ENCODE measurements around the gene GRK6.

The GRK6 gene

DNA sequence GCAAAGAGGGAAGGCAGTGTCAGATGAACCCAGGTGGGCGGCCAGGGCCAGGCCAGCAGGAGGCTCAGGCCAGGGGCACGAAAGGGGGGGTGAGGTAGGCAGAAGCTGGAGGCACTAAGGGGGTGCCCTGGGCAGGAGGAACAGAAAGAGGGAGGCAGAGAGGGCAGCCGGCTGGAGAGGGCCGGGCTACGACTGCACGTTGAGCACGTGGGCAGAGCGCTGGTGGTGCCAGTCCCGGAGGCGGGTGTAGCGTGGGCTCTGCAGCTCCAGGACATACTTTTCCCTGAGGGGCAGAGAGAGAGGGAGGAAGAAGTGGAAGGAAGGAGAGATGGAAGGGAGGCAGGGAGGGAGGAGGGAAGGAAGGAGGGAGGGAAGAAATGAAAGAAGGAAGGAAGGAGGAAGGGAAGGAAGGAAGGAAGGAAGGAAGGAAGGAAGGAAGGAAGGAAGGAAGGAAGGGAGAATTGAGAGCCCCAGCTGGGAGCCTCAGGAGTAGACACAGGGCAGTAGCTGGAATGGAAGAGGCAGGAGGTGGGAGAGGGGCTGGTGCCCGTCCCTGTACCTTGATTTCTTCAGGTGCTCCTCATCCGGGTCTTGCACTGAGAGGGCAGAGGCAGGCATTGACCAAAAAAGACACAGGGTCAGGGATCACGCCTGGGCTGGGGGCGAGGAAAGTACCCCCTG lies 64.0 kb downstream of the GRK6 start:
- no peak for DNase-seq

DNA sequence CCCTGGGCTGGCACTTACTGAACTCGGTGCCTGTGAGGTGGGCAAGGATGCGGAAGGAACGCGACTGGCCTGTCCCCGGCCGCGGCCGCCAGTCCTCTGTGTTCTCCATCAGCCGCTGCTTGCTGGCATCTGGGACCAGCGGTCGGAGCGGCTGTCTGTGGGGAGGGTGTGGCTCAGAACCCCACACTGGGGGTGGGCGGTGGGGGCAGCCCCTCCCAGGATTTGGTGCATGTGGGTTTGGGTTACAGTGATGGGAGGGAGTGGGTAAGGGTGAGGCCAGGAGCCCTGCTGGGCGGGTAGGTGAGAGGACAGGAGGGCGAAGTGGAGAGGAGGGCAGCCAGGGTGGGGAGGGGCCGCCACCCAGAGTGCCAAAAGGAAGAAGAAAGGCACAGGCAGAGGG lies 64.5 kb downstream of the GRK6 start:
- DNase-seq: no peak

DNA sequence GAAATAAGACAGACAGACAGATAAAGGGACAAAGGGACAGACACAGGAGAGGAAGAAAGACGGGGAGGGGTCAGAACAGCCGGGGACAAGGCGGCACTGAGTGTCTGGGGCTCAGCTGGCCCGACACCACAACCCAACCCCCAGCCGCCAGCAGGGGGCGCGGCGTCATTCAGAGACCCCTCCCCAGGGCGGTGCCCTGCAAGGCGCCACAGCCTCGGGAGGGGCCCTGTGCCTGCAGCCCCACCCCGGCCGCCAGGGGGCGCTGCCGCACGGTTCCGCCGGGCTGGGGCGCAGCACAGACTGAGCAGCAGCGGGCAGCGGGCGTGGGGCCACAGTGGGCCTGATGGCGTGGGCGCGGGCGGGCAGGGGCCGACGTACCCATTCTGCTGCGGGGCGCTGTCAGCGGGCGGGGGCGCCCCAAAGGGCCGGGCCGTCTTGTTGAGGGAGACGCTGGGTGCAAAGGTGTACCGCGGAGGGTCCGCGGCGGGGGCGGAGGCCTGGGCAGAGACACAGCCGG lies 65.0 kb downstream of the GRK6 start:
- DNase-seq: no peak

DNA sequence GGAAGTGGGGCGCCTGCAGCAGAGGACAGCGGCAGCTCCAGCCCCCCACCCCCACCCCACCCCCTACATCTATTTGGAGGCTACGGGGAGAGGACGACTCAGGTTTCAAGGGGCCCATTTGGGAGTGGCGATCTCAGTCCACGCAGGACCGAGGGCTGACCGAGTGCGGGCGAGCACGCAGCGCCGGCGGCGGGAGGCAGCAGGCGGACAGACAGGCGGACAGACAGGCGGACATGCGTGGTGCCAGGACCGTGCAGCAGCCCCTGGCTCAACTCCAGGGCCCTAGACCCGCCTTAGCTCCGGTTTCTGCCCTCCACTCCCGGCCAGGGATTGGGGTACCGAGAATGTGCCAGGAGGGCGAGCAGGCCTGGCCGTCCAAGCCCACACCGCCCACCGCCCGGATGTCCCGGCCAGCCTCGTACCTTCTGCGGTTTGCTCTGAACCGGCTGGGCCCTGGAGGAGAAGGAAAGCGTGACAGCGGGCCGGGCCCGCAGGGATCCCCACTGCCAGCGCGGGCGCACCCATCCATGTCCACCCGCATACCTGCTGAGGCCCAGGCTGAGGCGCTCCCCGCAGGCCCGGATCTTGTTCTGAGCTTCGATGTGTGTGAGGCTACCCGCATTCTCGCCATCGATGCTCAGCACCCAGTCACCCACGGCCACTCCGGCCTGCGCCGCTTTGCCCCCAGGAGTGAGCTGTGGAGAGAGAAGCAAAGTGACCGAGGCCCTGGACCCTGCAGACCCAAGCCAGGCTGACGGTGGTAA lies 65.7 kb downstream of the GRK6 start:
- DNase-seq: no peak
